ENCODE measurements around the gene NFIA.

Gene NFIA

DNA sequence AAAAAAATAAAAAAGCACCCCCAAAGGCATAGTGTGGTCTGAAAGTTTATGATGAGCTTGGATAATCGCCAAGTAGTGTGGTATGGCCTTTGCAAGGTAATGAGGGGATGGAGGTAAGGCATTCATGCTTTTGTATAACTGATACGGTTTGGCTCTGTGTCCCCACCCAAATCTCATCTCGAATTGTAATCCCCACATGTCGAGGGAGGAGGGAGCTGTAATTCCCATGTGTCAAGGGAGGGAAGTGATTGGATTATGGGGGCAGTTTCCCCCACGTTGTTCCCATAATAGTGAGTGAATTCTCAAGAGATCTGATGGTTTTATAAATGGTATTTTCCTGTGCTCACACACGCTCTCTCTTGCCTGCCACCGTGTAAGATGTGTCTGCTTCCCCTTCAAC lies 215.5 kb downstream of the NFIA start:
- Mint-ChIP-seq H3K27ac (no peak overlapping the region), H3K27me3 (ENCODE audit: low read depth) (peaks cover 8% of the 10 kb centered on the region), H3K36me3 (ENCODE audit: low read depth) (no peaks in the 10 kb centered on the region), H3K4me1 (ENCODE audit: low read depth) (peaks cover 3% of the 10 kb centered on the region), H3K9me3 (no peaks in the 10 kb centered on the region), H3K4me3 (no peak overlapping the region)
- no peak for DNase-seq (ENCODE audit: low spot score)

DNA sequence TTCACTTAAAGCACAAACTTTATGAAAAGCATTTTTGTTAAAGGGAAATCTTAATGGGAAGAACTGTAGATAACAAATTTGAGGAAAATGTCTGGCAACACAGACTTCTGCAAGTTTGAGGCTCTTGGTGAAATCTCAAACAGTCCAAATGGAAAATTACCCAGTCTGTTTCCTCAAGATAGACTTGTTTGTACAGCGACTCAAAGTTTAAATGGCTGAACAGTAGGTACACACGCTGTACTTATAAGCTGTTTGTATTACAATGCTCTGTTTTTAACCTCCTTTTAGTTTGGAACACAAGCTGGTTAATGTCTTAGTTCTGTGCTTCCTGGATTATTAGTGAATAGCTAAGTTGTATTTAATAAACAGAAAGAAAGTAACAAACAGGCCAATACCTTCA lies 217.1 kb downstream of the NFIA start:
- Mint-ChIP-seq H3K9me3 (no peaks in the 10 kb centered on the region), H3K4me3 (no peak overlapping the region), H3K27ac (no peak overlapping the region), H3K4me1 (ENCODE audit: low read depth) (peaks cover 3% of the 10 kb centered on the region), H3K36me3 (ENCODE audit: low read depth) (no peaks in the 10 kb centered on the region), H3K27me3 (ENCODE audit: low read depth) (peaks cover 5% of the 10 kb centered on the region)
- no peak for DNase-seq (ENCODE audit: low spot score)

DNA sequence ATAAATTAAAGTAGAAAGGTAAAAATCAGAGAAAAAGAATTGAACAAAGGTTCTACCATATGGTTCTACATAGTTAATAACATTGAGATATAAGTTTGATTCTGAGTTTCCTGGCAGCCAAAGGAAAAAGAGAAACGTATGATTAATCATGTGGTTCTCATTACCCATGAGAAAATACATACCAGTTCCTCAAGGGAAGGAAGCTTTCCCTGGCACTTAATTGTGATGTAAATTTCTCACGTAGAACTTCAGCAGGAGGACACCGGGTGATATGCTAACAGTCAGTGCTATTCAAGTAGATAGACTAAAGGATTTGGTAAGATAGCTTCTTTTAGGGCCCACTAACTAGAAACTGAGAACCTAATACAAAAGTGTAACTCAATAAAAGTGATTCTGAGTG lies 218.5 kb downstream of the NFIA start:
- Mint-ChIP-seq H3K4me1 (ENCODE audit: low read depth) (peaks cover 3% of the 10 kb centered on the region), H3K27ac (no peak overlapping the region), H3K27me3 (ENCODE audit: low read depth) (peaks cover 3% of the 10 kb centered on the region), H3K9me3 (no peaks in the 10 kb centered on the region), H3K36me3 (ENCODE audit: low read depth) (no peaks in the 10 kb centered on the region), H3K4me3 (no peak overlapping the region)
- no peak for DNase-seq (ENCODE audit: low spot score)

DNA sequence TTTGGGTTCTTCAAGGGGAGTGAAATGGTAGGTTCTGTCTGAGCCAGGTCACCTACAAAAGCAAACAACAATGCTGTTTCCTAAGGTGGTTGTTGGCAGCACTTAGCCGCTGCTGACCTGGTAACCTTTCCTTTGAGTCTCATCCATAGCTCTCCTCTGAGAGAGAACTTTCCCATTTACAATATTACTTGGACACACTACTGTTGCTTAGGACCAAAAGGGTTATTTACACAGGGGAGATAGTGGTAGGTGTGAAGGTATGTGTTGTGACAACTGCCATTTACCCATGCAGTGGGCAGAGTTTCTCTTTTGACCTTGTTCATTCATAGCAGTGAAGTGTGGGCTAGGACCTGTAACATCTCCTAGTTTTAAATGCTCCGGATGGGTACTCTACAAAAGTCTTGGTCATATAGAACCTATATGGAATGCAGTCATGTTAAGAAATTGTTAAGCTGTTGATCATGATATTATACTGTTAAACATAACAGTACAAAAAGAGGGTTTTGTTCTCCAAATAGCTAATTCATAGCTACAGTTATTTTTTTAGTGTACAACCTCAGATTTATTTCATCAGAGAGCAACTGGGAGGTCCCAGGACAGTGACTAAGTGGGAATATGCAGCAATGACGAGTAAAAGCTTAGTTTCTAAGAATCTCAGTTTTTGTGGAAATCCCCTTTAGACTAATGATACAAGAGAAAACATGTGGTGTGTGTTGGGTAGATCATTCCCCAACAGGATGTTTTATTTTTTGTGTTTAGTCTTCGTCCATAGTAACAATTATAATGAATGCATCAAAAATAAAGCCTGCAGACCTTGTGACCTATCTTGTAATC lies 219.7 kb downstream of the NFIA start:
- H3K27me3 Mint-ChIP-seq (ENCODE audit: low read depth), result peaks cover 3% of the 10 kb centered on the region
- H3K36me3 Mint-ChIP-seq (ENCODE audit: low read depth), result no peaks in the 10 kb centered on the region
- no peaks in the 10 kb centered on the region for H3K9me3 Mint-ChIP-seq
- no peak overlapping the region for H3K4me3 Mint-ChIP-seq
- peaks cover 3% of the 10 kb centered on the region for H3K4me1 Mint-ChIP-seq (ENCODE audit: low read depth)
- peak overlapping the region; percentile 24 for H3K27ac Mint-ChIP-seq
- peak; percentile 31 for DNase-seq (ENCODE audit: low spot score)

DNA sequence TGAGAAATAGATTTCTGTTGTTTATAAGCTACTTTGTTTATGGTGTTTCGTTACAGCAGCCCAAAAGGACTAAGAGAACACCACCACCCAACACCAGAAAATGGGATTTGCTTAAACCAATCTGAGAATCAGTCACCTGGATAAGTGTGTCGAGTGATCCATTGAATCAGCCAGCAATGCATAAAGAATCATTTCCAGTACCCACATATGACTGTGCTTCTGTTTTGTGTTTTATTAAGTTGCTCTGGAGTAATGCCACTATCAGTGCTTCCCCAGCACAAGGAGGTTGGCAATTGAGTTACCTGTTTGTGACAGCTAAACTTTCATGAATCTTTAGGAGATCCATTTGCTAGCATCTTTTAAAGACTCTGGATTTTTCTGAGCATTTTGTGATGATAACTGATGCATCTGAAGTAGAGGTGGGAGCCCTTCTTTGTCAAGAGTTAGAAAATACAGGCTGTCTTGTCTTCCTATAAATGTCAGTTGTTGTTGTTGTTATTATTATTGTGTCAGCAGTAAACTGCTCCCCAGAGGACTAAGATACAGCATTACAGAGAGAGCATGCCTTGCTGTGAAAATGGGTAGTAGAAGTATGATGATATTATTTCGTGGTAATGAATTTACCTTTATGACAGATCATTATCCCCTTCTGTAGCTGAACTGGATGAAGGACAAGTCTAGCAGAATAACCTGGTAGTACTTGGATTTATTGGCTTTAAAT lies 225.2 kb downstream of the NFIA start:
- Mint-ChIP-seq H3K4me1 (ENCODE audit: low read depth) (no peaks in the 10 kb centered on the region), H3K27me3 (ENCODE audit: low read depth) (peaks cover 10% of the 10 kb centered on the region), H3K4me3 (no peak overlapping the region), H3K9me3 (no peaks in the 10 kb centered on the region), H3K36me3 (ENCODE audit: low read depth) (no peaks in the 10 kb centered on the region), H3K27ac (no peak overlapping the region)
- DNase-seq (ENCODE audit: low spot score), result no peak

DNA sequence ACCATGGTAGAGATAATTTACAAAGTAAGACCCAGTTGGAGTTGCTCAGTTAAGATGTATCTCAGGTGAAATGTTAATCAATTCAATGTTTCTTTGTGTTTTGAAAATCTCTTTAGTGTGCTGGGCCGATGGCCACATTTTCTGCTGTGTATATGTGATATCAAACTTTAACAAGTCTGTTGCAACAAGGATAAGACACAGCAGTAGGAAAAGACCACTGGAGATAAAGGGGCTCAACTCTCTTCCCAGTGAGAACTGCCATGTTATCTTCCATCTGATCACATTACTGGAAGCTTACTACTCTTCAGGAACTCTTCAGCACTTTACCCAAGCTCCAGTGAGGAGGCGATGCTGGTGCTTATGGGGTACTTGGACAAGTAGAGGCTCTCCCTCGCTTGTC lies 227.7 kb downstream of the NFIA start:
- no peak overlapping the region for H3K27ac Mint-ChIP-seq
- no peak for DNase-seq (ENCODE audit: low spot score)
- H3K27me3 Mint-ChIP-seq (ENCODE audit: low read depth), result peaks cover 8% of the 10 kb centered on the region
- H3K9me3 Mint-ChIP-seq, result no peaks in the 10 kb centered on the region
- H3K4me1 Mint-ChIP-seq (ENCODE audit: low read depth), result no peaks in the 10 kb centered on the region
- no peaks in the 10 kb centered on the region for H3K36me3 Mint-ChIP-seq (ENCODE audit: low read depth)
- no peak overlapping the region for H3K4me3 Mint-ChIP-seq

DNA sequence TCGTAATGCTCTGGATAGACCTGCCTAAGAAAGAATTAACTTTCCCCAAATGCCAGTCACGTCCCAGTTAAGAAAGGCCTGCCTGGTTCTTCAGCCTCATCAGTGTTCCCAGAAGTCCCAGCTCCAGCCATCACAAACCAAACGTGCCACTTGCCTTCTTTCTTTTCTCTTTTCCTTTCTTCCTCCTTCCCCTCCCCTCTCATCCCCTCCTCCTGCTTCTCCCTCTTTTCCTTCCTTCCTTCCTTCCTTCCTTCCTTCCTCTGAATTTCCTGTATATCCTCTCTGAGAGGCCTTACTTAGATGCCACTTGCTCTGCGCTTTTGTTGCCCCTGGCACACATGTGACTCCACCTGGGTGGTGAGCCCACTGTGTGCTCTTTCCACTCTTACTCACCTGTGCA lies 228.2 kb downstream of the NFIA start:
- H3K27me3 Mint-ChIP-seq (ENCODE audit: low read depth), result peaks cover 8% of the 10 kb centered on the region
- H3K36me3 Mint-ChIP-seq (ENCODE audit: low read depth), result no peaks in the 10 kb centered on the region
- no peak for DNase-seq (ENCODE audit: low spot score)
- H3K9me3 Mint-ChIP-seq, result no peaks in the 10 kb centered on the region
- H3K4me3 Mint-ChIP-seq, result no peak overlapping the region
- H3K4me1 Mint-ChIP-seq (ENCODE audit: low read depth), result no peaks in the 10 kb centered on the region
- no peak overlapping the region for H3K27ac Mint-ChIP-seq

DNA sequence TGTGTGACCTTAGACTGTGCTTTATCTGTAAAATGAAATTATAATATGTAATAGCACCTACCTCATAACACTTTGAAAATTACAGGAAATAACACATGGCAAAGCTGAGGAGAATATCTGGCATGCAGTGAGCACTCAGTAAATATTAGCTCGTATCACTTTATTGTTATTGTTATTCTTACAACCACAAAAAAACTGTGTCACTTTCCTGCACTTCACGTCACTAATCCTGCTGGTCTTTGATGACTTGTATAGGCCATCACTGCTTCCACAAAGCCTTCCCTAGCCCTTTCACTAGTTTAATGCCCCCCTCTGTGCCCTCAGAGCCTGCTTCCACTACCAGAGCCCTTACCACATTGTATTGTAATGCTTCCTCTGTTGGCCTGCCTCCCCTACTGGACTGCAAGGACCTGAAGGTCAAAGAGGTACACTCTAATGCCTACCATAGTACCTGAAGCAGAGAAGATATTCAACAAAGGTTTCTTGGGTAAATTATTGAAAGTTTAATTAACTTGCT lies 231.6 kb downstream of the NFIA start:
- Mint-ChIP-seq H3K27ac (no peak overlapping the region), H3K27me3 (ENCODE audit: low read depth) (peaks cover 9% of the 10 kb centered on the region), H3K9me3 (no peaks in the 10 kb centered on the region), H3K36me3 (ENCODE audit: low read depth) (no peaks in the 10 kb centered on the region), H3K4me1 (ENCODE audit: low read depth) (peaks cover 5% of the 10 kb centered on the region), H3K4me3 (no peak overlapping the region)
- no peak for DNase-seq (ENCODE audit: low spot score)

DNA sequence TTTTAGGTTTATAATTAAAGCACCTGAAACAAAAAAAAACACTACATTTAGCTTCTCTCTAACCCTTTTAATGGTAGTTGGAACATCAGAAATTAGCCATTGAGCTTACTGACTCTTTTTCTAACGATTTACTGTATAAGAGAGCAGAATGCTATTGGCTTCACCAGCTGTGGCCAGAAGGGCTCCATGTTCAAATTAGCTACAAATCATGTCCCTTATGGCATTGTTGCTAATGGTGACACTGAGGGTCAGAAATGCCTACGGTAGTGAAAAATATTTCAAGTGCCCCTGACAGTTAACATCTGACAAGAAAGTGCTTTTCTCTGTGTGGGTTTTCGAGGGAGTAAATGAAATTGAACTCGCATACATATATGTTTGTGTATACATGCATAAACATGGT lies 232.7 kb downstream of the NFIA start:
- Mint-ChIP-seq H3K4me1 (ENCODE audit: low read depth) (peaks cover 15% of the 10 kb centered on the region), H3K4me3 (no peak overlapping the region), H3K36me3 (ENCODE audit: low read depth) (no peaks in the 10 kb centered on the region), H3K9me3 (no peaks in the 10 kb centered on the region), H3K27ac (no peak overlapping the region), H3K27me3 (ENCODE audit: low read depth) (peaks cover 8% of the 10 kb centered on the region)
- DNase-seq (ENCODE audit: low spot score), result no peak

DNA sequence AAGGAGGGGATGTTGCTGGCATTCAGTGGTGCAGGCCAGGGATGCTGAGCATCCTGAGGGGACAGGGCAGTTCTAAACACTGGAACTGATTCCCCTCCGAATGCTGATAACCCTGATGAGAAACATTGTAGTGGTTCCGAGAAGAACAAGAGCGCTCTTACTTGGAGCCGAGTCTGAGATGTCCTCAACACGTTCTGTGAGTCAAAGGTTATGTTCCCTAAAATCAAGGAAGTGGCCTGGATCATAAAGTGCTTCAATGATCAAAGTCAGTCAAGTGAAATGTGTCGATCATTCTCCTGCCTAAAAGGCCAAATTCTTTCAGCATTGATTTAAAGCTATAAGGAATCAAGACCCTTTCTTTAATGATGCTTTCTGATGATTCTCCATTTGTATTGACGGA lies 234.1 kb downstream of the NFIA start:
- H3K4me1 Mint-ChIP-seq (ENCODE audit: low read depth), result peaks cover 15% of the 10 kb centered on the region
- no peak overlapping the region for H3K27ac Mint-ChIP-seq
- H3K4me3 Mint-ChIP-seq, result no peak overlapping the region
- H3K9me3 Mint-ChIP-seq, result no peaks in the 10 kb centered on the region
- peaks cover 9% of the 10 kb centered on the region for H3K27me3 Mint-ChIP-seq (ENCODE audit: low read depth)
- no peaks in the 10 kb centered on the region for H3K36me3 Mint-ChIP-seq (ENCODE audit: low read depth)
- no peak for DNase-seq (ENCODE audit: low spot score)

DNA sequence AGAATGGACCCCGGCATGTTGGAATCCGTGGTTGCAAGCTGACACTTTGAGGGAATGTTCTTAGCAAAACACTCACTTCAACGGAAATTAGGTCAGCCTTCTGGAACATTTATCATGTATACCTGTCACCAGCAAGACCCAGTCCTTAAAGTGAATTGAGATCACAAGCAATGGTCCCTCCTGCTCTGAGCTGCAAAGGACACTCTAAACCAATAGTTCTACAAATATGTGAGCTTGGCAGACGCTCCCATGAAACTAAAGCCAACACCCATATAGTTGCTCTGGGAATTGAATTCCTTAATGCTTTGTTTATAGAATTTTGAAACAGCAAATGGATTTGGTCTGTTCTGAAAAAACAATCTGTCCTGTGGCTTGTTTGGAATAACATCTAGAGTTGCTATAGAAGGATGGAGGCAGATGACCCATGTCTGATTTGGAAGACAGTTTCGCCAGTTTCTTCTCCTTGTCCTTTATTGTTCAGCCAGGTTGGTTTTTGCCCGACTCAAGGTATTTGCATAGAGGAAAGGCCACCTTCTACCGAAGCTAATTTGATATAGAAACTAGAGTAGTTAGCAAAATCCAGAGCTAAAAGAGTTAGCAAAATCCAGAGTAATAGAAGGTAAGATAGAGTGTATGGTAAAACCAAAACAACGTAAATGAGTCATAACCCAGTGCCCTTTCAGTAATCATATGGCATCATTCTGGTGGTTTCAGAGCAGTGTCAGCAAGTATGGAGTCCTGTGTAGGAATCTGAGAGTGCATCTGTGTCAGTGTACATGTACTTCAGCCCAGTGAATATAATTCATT lies 236.2 kb downstream of the NFIA start:
- Mint-ChIP-seq H3K9me3 (no peaks in the 10 kb centered on the region), H3K4me1 (ENCODE audit: low read depth) (peaks cover 17% of the 10 kb centered on the region), H3K36me3 (ENCODE audit: low read depth) (no peaks in the 10 kb centered on the region), H3K4me3 (no peak overlapping the region), H3K27ac (no peak overlapping the region), H3K27me3 (ENCODE audit: low read depth) (peaks cover 11% of the 10 kb centered on the region)
- DNase-seq (ENCODE audit: low spot score), result peak; percentile 58

DNA sequence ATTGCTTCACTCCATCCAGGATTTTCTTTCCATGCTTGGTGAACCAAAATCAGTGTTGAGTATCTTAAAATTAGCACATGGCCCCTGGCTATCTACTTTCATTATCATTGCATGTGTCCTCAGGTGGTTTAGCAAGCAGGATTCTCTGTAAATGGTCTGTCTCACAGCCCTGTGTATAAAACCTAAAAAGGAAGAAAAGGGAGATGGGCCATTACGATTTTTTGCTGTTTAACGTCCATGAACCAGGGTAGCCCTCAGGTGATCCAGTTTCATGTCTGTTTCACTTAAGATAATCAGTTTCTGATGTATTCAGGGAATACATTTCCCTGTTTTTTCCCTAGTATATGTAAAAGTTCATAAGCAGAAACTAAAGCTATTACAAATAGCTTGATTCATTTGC lies 238.2 kb downstream of the NFIA start:
- peaks cover 11% of the 10 kb centered on the region for H3K27me3 Mint-ChIP-seq (ENCODE audit: low read depth)
- no peaks in the 10 kb centered on the region for H3K9me3 Mint-ChIP-seq
- H3K27ac Mint-ChIP-seq, result no peak overlapping the region
- no peak for DNase-seq (ENCODE audit: low spot score)
- peaks cover 20% of the 10 kb centered on the region for H3K4me1 Mint-ChIP-seq (ENCODE audit: low read depth)
- H3K36me3 Mint-ChIP-seq (ENCODE audit: low read depth), result no peaks in the 10 kb centered on the region
- no peak overlapping the region for H3K4me3 Mint-ChIP-seq

DNA sequence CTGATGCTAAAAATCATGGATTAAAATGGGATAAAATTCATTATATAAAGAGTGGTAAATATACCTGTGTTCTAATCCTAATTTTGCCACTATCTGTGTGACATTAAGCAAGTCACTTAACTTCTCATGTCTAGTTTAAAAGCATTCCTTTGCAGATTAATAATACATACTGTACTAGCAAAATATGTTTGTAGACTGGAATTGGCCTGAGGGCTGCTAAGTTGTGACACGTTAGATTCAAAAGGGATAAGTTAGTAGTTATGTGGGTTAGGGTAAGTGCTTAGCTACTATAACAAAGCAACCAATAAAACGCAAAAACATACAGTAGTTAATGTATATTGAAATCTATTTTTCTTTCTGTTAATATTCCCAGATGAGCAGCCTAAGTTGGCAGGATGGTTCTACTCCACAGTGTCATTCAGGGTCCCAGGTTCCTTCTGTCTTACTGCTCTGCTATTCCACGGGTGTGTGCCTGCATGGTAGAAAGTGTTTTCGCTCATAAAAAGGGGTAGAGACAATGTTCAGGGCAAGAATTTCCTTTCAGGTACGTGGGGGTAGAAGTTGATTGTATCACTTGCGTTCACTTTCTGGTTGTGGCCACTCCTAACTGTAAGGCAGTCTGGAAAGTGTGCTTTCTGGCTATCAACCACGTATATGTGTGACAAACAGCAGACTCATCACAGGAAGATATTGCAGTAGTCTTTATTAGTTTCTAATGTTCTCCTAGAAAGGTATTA lies 239.8 kb downstream of the NFIA start:
- H3K9me3 Mint-ChIP-seq, result no peaks in the 10 kb centered on the region
- peaks cover 20% of the 10 kb centered on the region for H3K4me1 Mint-ChIP-seq (ENCODE audit: low read depth)
- no peak overlapping the region for H3K27ac Mint-ChIP-seq
- no peaks in the 10 kb centered on the region for H3K36me3 Mint-ChIP-seq (ENCODE audit: low read depth)
- DNase-seq (ENCODE audit: low spot score), result no peak
- peaks cover 6% of the 10 kb centered on the region for H3K27me3 Mint-ChIP-seq (ENCODE audit: low read depth)
- no peak overlapping the region for H3K4me3 Mint-ChIP-seq
